ENCODE data around the gene RBM33.

RBM33 gene

DNA sequence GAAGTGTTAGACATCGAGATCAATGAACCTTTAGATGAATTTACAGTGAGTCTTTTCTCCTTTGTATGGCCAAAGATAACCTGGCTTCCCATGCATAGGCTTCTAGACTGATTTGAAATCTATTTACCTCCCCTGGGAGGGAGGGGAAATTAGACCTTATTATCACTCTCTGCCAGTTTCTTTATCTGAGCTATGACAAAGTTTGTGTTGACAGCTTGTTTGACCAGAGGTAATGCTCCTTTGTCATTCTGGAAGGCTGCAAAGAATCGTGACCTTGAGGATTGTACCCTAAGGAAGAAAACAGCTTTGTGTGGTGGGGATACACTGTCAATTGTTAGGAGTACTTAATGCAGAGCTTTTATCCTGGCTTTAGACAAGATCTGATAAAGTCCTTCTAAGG, 36.4 kb downstream of the RBM33 start:
- H3K4me1 Mint-ChIP-seq, result peaks cover 7% of the 10 kb centered on the region
- H3K27ac Mint-ChIP-seq, result no peak overlapping the region
- TF ChIP-seq, protein P1, sequence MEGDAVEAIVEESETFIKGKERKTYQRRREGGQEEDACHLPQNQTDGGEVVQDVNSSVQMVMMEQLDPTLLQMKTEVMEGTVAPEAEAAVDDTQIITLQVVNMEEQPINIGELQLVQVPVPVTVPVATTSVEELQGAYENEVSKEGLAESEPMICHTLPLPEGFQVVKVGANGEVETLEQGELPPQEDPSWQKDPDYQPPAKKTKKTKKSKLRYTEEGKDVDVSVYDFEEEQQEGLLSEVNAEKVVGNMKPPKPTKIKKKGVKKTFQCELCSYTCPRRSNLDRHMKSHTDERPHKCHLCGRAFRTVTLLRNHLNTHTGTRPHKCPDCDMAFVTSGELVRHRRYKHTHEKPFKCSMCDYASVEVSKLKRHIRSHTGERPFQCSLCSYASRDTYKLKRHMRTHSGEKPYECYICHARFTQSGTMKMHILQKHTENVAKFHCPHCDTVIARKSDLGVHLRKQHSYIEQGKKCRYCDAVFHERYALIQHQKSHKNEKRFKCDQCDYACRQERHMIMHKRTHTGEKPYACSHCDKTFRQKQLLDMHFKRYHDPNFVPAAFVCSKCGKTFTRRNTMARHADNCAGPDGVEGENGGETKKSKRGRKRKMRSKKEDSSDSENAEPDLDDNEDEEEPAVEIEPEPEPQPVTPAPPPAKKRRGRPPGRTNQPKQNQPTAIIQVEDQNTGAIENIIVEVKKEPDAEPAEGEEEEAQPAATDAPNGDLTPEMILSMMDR (IDR thresholded peaks at IDR 0.05; ENCODE audit: unreplicated experiment in 3 of 3), result no peak
- no peaks in the 10 kb centered on the region for H3K27me3 Mint-ChIP-seq (ENCODE audit: low read depth)
- no peak overlapping the region for H3K4me3 Mint-ChIP-seq
- H3K36me3 Mint-ChIP-seq (ENCODE audit: low read depth), result peaks cover 55% of the 10 kb centered on the region
- no peaks in the 10 kb centered on the region for H3K9me3 Mint-ChIP-seq

DNA sequence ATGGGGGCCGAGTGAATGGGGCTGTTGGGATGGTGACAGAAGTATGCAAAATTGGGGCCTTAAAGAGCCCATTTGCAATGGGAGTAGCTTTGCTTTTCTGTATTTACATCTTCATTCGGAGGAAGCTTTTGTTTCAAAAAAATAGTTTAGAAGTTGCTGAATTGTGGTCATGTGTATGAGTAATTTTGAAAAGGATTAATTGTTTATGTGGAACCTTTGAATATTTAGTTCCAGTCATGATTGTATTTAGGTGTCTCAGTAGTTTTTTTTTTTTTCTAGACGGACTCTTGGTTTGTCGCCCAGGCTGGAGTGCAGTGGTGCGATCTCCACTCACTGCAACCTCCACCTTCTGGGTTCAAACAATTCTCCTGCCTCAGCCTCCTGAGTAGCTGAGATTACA, 37.2 kb downstream of the RBM33 start:
- no peak overlapping the region for H3K4me3 Mint-ChIP-seq
- peaks cover 61% of the 10 kb centered on the region for H3K36me3 Mint-ChIP-seq (ENCODE audit: low read depth)

DNA sequence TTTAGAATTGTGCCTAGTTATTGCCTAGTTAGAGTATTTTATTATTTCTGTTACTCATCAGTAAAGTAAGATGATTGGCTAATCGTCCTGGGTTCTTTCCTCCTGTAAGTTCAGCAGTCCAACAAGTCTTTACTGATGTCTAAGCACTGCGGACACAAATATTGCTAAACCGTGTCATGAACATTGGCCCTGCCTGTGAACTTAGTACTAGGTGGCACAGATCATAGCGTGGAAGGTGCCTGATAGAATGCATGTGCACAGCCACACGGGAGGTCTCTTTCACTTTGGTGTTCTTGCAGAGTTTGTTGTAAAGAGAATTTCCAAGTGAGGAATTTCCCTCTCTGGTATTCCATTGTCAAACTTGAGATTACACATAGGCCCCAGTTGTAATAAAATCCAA, 38.0 kb downstream of the RBM33 start:
- Mint-ChIP-seq H3K4me3 (no peak overlapping the region), H3K4me1 (peaks cover 7% of the 10 kb centered on the region), H3K27ac (no peak overlapping the region), H3K27me3 (ENCODE audit: low read depth) (no peaks in the 10 kb centered on the region), H3K9me3 (peaks cover 3% of the 10 kb centered on the region), H3K36me3 (ENCODE audit: low read depth) (peaks cover 67% of the 10 kb centered on the region)
- TF ChIP-seq, protein P1 (IDR thresholded peaks at IDR 0.05; ENCODE audit: unreplicated experiment in 3 of 3), result no peak

More for the DNA sequence above, 37.2 kb downstream of the RBM33 start:
- TF ChIP-seq, protein P1 (IDR thresholded peaks at IDR 0.05; ENCODE audit: unreplicated experiment in 3 of 3), result no peak
- Mint-ChIP-seq H3K27me3 (ENCODE audit: low read depth) (no peaks in the 10 kb centered on the region), H3K9me3 (peaks cover 3% of the 10 kb centered on the region), H3K27ac (no peak overlapping the region), H3K4me1 (peaks cover 7% of the 10 kb centered on the region)

DNA sequence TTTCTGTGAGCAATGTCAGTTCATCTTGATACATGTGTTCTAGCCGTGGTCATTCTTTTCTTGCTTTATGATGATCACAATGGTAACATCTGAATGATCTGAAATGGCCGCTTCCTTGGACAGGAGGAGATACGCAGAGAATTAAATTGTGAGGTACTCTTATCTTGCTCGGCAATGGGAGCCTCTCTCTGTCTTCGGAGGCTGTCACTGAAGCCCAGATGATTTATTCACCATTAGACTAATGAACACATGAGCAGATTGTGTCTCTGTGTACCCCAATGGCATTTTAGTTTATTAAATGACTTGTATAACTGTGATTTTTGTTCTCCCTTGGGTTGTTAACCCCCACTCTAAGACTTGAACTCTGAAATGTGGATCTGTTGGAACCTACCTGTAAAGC, 38.6 kb downstream of the RBM33 start:
- H3K4me3 Mint-ChIP-seq, result no peak overlapping the region
- H3K4me1 Mint-ChIP-seq, result peaks cover 7% of the 10 kb centered on the region
- peaks cover 7% of the 10 kb centered on the region for H3K9me3 Mint-ChIP-seq
- no peak overlapping the region for H3K27ac Mint-ChIP-seq
- H3K36me3 Mint-ChIP-seq (ENCODE audit: low read depth), result peaks cover 73% of the 10 kb centered on the region
- TF ChIP-seq, protein P1 (IDR thresholded peaks at IDR 0.05; ENCODE audit: unreplicated experiment in 3 of 3), result no peak
- no peaks in the 10 kb centered on the region for H3K27me3 Mint-ChIP-seq (ENCODE audit: low read depth)

DNA sequence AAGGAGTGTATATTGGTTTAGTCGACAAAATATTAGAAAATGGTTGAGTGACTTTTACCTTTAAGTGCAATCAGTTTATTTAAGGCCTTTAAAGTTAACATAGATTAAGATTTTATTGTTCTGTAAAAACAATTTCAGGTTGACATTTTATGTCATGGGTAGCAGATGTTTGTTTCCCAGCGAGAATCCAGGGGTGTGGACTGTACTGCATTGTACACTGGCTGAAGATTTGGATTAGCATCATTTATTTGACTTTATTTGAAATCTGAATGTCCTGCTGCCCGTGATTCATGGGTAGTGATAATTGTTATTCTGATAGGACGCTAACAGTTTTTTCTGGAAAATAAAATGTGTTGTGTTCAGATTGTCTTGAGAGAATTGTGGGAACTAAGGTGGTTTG, 39.3 kb downstream of the RBM33 start:
- TF ChIP-seq, protein P1 (IDR thresholded peaks at IDR 0.05; ENCODE audit: unreplicated experiment in 3 of 3), result no peak
- Mint-ChIP-seq H3K27ac (no peak overlapping the region), H3K4me1 (peaks cover 7% of the 10 kb centered on the region), H3K4me3 (no peak overlapping the region), H3K36me3 (ENCODE audit: low read depth) (peaks cover 79% of the 10 kb centered on the region), H3K9me3 (peaks cover 12% of the 10 kb centered on the region), H3K27me3 (ENCODE audit: low read depth) (no peaks in the 10 kb centered on the region)

DNA sequence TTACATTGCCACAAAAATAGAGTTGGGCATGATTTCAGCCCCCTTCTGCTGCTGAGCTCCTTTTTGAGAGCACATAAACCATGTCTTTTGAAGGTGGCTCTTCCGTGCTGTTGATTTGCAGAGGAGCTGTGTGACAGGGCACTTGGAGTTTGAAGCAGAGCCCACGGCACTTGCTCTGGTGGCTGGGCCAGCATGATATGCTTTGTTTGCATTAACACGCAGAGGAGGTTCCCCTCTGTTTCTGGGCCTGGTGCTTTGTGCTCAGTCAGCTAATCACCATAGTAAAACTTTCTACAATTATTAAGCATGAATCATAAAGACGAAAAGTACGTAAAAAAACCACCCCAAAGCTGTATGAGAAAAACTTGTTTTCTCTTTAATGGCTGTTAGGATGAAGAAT, 40.1 kb downstream of the RBM33 start:
- TF ChIP-seq, protein P1 (IDR thresholded peaks at IDR 0.05; ENCODE audit: unreplicated experiment in 3 of 3), result no peak
- peak overlapping the region in 2 of 3 experiments; percentile 31 to 63 for H3K27ac Mint-ChIP-seq
- H3K9me3 Mint-ChIP-seq, result peaks cover 17% of the 10 kb centered on the region
- H3K27me3 Mint-ChIP-seq (ENCODE audit: low read depth), result no peaks in the 10 kb centered on the region
- no peak overlapping the region for H3K4me3 Mint-ChIP-seq
- peaks cover 82% of the 10 kb centered on the region for H3K36me3 Mint-ChIP-seq (ENCODE audit: low read depth)
- peaks cover 7% of the 10 kb centered on the region for H3K4me1 Mint-ChIP-seq
